ENCODE measurements around the gene USH2A.

DNA sequence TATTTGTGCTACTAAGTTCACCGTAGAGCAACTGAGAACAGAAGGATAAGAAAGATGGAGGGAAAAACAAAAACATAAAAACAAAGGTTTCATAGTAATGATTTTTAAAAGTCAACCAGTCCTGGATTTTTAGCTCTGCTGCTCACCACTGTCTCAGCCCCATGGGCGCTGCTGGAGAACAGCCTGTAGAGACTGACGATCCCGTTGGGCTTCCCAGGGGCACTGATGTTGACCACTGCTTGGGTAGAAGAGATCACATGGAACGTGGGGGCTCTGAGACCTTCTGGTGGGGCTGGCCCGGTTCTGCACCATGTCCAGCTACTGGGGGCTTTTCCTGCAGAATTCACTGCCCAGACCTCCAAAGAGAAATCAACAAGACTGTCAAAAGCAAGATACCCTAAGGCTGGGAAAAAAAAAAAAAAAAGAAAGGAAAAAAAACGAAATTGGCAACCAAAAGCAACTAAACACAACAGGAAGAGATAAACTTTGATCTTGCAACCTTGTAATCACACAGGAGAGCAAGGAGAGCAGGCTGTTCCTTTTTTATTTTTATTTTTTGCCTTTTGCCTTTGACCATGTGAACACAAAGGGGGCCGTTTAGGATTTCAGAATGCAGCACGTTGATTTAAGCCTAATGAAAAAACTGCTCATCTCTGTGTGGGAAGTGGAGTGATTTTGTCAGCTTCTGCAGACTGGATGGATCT, 772.6 kb downstream of the USH2A start:
- TF ChIP-seq POLR2A (IDR thresholded peaks at IDR 0.05) (no peak), EP300 (IDR thresholded peaks at IDR 0.05) (no peak)
- TF ChIP-seq, protein P1, sequence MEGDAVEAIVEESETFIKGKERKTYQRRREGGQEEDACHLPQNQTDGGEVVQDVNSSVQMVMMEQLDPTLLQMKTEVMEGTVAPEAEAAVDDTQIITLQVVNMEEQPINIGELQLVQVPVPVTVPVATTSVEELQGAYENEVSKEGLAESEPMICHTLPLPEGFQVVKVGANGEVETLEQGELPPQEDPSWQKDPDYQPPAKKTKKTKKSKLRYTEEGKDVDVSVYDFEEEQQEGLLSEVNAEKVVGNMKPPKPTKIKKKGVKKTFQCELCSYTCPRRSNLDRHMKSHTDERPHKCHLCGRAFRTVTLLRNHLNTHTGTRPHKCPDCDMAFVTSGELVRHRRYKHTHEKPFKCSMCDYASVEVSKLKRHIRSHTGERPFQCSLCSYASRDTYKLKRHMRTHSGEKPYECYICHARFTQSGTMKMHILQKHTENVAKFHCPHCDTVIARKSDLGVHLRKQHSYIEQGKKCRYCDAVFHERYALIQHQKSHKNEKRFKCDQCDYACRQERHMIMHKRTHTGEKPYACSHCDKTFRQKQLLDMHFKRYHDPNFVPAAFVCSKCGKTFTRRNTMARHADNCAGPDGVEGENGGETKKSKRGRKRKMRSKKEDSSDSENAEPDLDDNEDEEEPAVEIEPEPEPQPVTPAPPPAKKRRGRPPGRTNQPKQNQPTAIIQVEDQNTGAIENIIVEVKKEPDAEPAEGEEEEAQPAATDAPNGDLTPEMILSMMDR (IDR thresholded peaks at IDR 0.05): no peak

All from tibial nerve (tissue), 4 donors.